ENCODE measurements around the gene VARS2.

VARS2 gene

DNA sequence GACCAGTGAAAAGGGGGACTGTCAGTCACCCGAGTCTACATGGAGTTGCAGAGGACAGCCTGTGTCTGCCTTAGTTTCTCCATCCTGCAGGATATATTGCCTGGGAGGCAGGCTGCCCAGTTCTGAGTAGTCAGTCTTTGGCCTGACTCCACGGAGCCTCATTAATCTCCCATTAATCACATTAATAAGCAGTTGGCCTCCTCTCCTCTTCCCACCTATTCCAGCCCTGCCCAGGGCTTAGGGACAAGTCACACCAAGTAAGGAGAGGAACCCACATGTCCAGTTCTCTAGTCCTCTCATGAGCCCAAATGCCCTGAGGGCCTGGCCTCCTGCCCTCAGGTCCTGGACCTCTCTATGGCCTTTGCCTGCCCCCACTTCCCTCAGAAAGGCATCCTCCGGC lies 25.4 kb downstream of the VARS2 start:
- TF ChIP-seq, protein P1, sequence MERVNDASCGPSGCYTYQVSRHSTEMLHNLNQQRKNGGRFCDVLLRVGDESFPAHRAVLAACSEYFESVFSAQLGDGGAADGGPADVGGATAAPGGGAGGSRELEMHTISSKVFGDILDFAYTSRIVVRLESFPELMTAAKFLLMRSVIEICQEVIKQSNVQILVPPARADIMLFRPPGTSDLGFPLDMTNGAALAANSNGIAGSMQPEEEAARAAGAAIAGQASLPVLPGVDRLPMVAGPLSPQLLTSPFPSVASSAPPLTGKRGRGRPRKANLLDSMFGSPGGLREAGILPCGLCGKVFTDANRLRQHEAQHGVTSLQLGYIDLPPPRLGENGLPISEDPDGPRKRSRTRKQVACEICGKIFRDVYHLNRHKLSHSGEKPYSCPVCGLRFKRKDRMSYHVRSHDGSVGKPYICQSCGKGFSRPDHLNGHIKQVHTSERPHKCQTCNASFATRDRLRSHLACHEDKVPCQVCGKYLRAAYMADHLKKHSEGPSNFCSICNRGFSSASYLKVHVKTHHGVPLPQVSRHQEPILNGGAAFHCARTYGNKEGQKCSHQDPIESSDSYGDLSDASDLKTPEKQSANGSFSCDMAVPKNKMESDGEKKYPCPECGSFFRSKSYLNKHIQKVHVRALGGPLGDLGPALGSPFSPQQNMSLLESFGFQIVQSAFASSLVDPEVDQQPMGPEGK (CRISPR knock-in tag; IDR thresholded peaks at IDR 0.05; ENCODE audit: borderline replicate concordance) = no peak
- TF ChIP-seq CREB5 (CRISPR knock-in tag; IDR thresholded peaks at IDR 0.05; ENCODE audit: low read depth) = no peak
- TF ChIP-seq GLIS3 (CRISPR knock-in tag; IDR thresholded peaks at IDR 0.05) = no peak
- no peak for TF ChIP-seq ESRRG (CRISPR knock-in tag; IDR thresholded peaks at IDR 0.05)
- TF ChIP-seq, protein P2, sequence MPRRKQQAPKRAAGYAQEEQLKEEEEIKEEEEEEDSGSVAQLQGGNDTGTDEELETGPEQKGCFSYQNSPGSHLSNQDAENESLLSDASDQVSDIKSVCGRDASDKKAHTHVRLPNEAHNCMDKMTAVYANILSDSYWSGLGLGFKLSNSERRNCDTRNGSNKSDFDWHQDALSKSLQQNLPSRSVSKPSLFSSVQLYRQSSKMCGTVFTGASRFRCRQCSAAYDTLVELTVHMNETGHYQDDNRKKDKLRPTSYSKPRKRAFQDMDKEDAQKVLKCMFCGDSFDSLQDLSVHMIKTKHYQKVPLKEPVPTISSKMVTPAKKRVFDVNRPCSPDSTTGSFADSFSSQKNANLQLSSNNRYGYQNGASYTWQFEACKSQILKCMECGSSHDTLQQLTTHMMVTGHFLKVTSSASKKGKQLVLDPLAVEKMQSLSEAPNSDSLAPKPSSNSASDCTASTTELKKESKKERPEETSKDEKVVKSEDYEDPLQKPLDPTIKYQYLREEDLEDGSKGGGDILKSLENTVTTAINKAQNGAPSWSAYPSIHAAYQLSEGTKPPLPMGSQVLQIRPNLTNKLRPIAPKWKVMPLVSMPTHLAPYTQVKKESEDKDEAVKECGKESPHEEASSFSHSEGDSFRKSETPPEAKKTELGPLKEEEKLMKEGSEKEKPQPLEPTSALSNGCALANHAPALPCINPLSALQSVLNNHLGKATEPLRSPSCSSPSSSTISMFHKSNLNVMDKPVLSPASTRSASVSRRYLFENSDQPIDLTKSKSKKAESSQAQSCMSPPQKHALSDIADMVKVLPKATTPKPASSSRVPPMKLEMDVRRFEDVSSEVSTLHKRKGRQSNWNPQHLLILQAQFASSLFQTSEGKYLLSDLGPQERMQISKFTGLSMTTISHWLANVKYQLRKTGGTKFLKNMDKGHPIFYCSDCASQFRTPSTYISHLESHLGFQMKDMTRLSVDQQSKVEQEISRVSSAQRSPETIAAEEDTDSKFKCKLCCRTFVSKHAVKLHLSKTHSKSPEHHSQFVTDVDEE (CRISPR knock-in tag; IDR thresholded peaks at IDR 0.05) = no peak
- TF ChIP-seq, protein P3, sequence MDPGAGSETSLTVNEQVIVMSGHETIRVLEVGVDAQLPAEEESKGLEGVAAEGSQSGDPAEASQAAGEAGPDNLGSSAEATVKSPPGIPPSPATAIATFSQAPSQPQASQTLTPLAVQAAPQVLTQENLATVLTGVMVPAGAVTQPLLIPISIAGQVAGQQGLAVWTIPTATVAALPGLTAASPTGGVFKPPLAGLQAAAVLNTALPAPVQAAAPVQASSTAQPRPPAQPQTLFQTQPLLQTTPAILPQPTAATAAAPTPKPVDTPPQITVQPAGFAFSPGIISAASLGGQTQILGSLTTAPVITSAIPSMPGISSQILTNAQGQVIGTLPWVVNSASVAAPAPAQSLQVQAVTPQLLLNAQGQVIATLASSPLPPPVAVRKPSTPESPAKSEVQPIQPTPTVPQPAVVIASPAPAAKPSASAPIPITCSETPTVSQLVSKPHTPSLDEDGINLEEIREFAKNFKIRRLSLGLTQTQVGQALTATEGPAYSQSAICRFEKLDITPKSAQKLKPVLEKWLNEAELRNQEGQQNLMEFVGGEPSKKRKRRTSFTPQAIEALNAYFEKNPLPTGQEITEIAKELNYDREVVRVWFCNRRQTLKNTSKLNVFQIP (CRISPR knock-in tag; IDR thresholded peaks at IDR 0.05; ENCODE audit: borderline replicate concordance, low read depth) = no peak
- no peak for TF ChIP-seq TOX (CRISPR knock-in tag; IDR thresholded peaks at IDR 0.05; ENCODE audit: borderline replicate concordance)
- TF ChIP-seq, protein P4, sequence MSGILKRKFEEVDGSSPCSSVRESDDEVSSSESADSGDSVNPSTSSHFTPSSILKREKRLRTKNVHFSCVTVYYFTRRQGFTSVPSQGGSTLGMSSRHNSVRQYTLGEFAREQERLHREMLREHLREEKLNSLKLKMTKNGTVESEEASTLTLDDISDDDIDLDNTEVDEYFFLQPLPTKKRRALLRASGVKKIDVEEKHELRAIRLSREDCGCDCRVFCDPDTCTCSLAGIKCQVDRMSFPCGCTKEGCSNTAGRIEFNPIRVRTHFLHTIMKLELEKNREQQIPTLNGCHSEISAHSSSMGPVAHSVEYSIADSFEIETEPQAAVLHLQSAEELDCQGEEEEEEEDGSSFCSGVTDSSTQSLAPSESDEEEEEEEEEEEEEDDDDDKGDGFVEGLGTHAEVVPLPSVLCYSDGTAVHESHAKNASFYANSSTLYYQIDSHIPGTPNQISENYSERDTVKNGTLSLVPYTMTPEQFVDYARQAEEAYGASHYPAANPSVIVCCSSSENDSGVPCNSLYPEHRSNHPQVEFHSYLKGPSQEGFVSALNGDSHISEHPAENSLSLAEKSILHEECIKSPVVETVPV (CRISPR knock-in tag; IDR thresholded peaks at IDR 0.05) = no peak
- TF ChIP-seq SNAI2 (CRISPR knock-in tag; IDR thresholded peaks at IDR 0.05) = no peak
- ATAC-seq = no peak

- ATAC-seq = no peak
- no peak for TF ChIP-seq CREB5 (CRISPR knock-in tag; IDR thresholded peaks at IDR 0.05; ENCODE audit: low read depth)
- TF ChIP-seq, protein P4 (CRISPR knock-in tag; IDR thresholded peaks at IDR 0.05) = no peak
- no peak for TF ChIP-seq ESRRG (CRISPR knock-in tag; IDR thresholded peaks at IDR 0.05)
- no peak for TF ChIP-seq TCF4 (CRISPR knock-in tag; IDR thresholded peaks at IDR 0.05; ENCODE audit: borderline replicate concordance)
- TF ChIP-seq ZNF8 (CRISPR knock-in tag; IDR thresholded peaks at IDR 0.05) = no peak
- no peak for TF ChIP-seq ZFP3 (CRISPR knock-in tag; IDR thresholded peaks at IDR 0.05)
- no peak for TF ChIP-seq ZNF565 (CRISPR knock-in tag; conservative IDR thresholded peaks at IDR 0.05; ENCODE audit: low read depth)
- TF ChIP-seq BACH2 (CRISPR knock-in tag; IDR thresholded peaks at IDR 0.05; ENCODE audit: borderline replicate concordance) = no peak
- TF ChIP-seq TOX (CRISPR knock-in tag; IDR thresholded peaks at IDR 0.05; ENCODE audit: borderline replicate concordance) = no peak
- TF ChIP-seq PPARA (CRISPR knock-in tag; IDR thresholded peaks at IDR 0.05; ENCODE audit: borderline replicate concordance) = no peak
- no peak for TF ChIP-seq GLIS3 (CRISPR knock-in tag; IDR thresholded peaks at IDR 0.05)
- no peak for TF ChIP-seq SNAI2 (CRISPR knock-in tag; IDR thresholded peaks at IDR 0.05)
- no peak for TF ChIP-seq OSR1 (CRISPR knock-in tag; IDR thresholded peaks at IDR 0.05)
- TF ChIP-seq ZC3H10 (CRISPR knock-in tag; IDR thresholded peaks at IDR 0.05) = no peak
- TF ChIP-seq, protein P3 (CRISPR knock-in tag; IDR thresholded peaks at IDR 0.05; ENCODE audit: borderline replicate concordance, low read depth) = no peak
- no peak for TF ChIP-seq RARB (CRISPR knock-in tag; IDR thresholded peaks at IDR 0.05)
- no peak for TF ChIP-seq CSDC2 (CRISPR knock-in tag; IDR thresholded peaks at IDR 0.05)
- TF ChIP-seq ZNF70 (CRISPR knock-in tag; IDR thresholded peaks at IDR 0.05) = no peak
These were observed 26.4 kb downstream of the VARS2 start, which contains the start of gene MUCL3 for GRCh38 chr6:30940361-30940986. MUCL3 (plus strand) TSS chr6:30940973; CDS start chr6:30941000, 27 bp downstream.

Data from SK-N-SH treated with all-trans-retinoic acid at 6 μM for 48 hours (cell line).